ENCODE data around the gene ATP11A. TPM values are rescaled to one million over a fixed set of nuclear protein-coding genes. Genes with fewer than 3 reads are reported as not detected.

ATP11A gene
- total and polyA plus RNA-seq, 2 donors (not counting 3 experiments of a cell fraction or from before 2014, with no cell fraction given), result 16.5 to 88.1 TPM

GRCh38 chr13:112885782-112886268 is 196.0 kb downstream of the ATP11A start:
- no peak for TF ChIP-seq CTCF (IDR thresholded peaks at IDR 0.05; ENCODE audit: extremely low read depth in 1 of 2, insufficient read depth in 1 of 2, low read depth in 1 of 2, low read length in 2 of 2)
- peak; percentile 64 for TF ChIP-seq POLR2AphosphoS5 (IDR thresholded peaks at IDR 0.05; ENCODE audit: insufficient read depth, low read depth, low read length)
- H4K20me1 ChIP-seq (replicated peaks; ENCODE audit: control insufficient read depth, extremely low read depth, insufficient read depth, low read length), result no peaks in the 10 kb centered on the region
- H3K79me2 ChIP-seq (ENCODE audit: control insufficient read depth, insufficient read depth, low read length), result no peaks in the 10 kb centered on the region
- H2AFZ ChIP-seq (ENCODE audit: low read depth, low read length), result peak overlapping the region; percentile 77
- H3K9ac ChIP-seq (replicated peaks; ENCODE audit: extremely low read depth, insufficient read depth, low read length), result no peak overlapping the region
- H3K9me1 ChIP-seq (replicated peaks; ENCODE audit: control insufficient read depth, extremely low read depth, insufficient read depth, low read length), result no peaks in the 10 kb centered on the region
- ChIA-PET CTCF (interaction anchor here (1.3 to 2.0 kb wide), 2 partner anchors 12 to 174 kb away, joined by 3 to 12 read pairs; no protein-coding TSS in a partner anchor), POLR2A (no interaction called here)
- peak; percentile 88 for FAIRE-seq
- H3K4me3 ChIP-seq (replicated peaks in 1 of 3; ENCODE audit: insufficient read depth in 1 of 3, low read depth in 1 of 3, low read length in 3 of 3), result no peak overlapping the region
- DNase-seq (ENCODE audit: low read depth, low spot score), result peak; percentile 83
- no peaks in the 10 kb centered on the region for H3K4me1 ChIP-seq (ENCODE audit: control insufficient read depth, extremely low read depth, insufficient read depth, low read length)
- peaks cover 0 to 6% of the 10 kb centered on the region in 2 experiments for H3K36me3 ChIP-seq (ENCODE audit: control insufficient read depth in 2 of 2, extremely low read depth in 1 of 2, insufficient read depth in 2 of 2, low read length in 2 of 2)
- no peak overlapping the region for H3K27ac ChIP-seq (ENCODE audit: insufficient read depth, low read depth, low read length)
- no TSS peak for BruUV-seq (replicated peaks)
- dilution Hi-C loops (cut with MboI; ENCODE audit: extremely low pct_ligation_motif_present, low sequenced_read_pairs), result no loop called here
- H3K9me3 ChIP-seq (replicated peaks; ENCODE audit: control insufficient read depth, insufficient read depth, low read length), result no peaks in the 10 kb centered on the region
- no peaks in the 10 kb centered on the region for H3K27me3 ChIP-seq (ENCODE audit: control insufficient read depth in 2 of 2, insufficient read depth in 2 of 2, low read length in 2 of 2)
- intact Hi-C loops (cut with micrococcal nuclease), result no loop called here
- H3K4me2 ChIP-seq (ENCODE audit: insufficient read depth, low read length), result peak overlapping the region; percentile 37

- peaks cover 0 to 2% of the 10 kb centered on the region in 2 experiments for H3K36me3 ChIP-seq (ENCODE audit: control insufficient read depth in 2 of 2, extremely low read depth in 1 of 2, insufficient read depth in 2 of 2, low read length in 2 of 2)
- FAIRE-seq, result no peak
- no peak overlapping the region for H3K27ac ChIP-seq (ENCODE audit: insufficient read depth, low read depth, low read length)
- no peaks in the 10 kb centered on the region for H3K9me3 ChIP-seq (replicated peaks; ENCODE audit: control insufficient read depth, insufficient read depth, low read length)
- no peak overlapping the region for H3K4me3 ChIP-seq (replicated peaks in 1 of 3; ENCODE audit: insufficient read depth in 1 of 3, low read depth in 1 of 3, low read length in 3 of 3)
- H3K9ac ChIP-seq (replicated peaks; ENCODE audit: extremely low read depth, insufficient read depth, low read length), result no peak overlapping the region
- CTCF ChIA-PET, result interaction anchor here (2.0 kb wide), 1 partner anchor 13 kb away, joined by 12 read pairs; no protein-coding TSS in a partner anchor
- no TSS peak for BruUV-seq (replicated peaks)
- no peak overlapping the region for H3K4me2 ChIP-seq (ENCODE audit: insufficient read depth, low read length)
- no peaks in the 10 kb centered on the region for H3K9me1 ChIP-seq (replicated peaks; ENCODE audit: control insufficient read depth, extremely low read depth, insufficient read depth, low read length)
- dilution Hi-C loops (cut with MboI; ENCODE audit: extremely low pct_ligation_motif_present, low sequenced_read_pairs) (no loop called here), intact Hi-C loops (cut with micrococcal nuclease) (no loop called here)
- no peaks in the 10 kb centered on the region for H4K20me1 ChIP-seq (replicated peaks; ENCODE audit: control insufficient read depth, extremely low read depth, insufficient read depth, low read length)
- no peaks in the 10 kb centered on the region for H3K79me2 ChIP-seq (ENCODE audit: control insufficient read depth, insufficient read depth, low read length)
- POLR2A ChIA-PET, result no interaction called here
- H3K27me3 ChIP-seq (ENCODE audit: control insufficient read depth in 2 of 2, insufficient read depth in 2 of 2, low read length in 2 of 2), result peaks cover 0 to 3% of the 10 kb centered on the region in 2 experiments
- no peak for DNase-seq (ENCODE audit: low read depth, low spot score)
- TF ChIP-seq FOS (IDR thresholded peaks at IDR 0.05; ENCODE audit: borderline replicate concordance, insufficient read depth, low read length) (no peak), GATA2 (IDR thresholded peaks at IDR 0.05; ENCODE audit: insufficient read depth, insufficient read length, low read depth, low read length) (no peak), POLR2A (IDR thresholded peaks at IDR 0.05; ENCODE audit: low read depth, low read length) (no peak), POLR2AphosphoS5 (IDR thresholded peaks at IDR 0.05; ENCODE audit: insufficient read depth, low read depth, low read length) (no peak), MAX (IDR thresholded peaks at IDR 0.05; ENCODE audit: insufficient read depth, insufficient read length) (no peak), EZH2 (IDR thresholded peaks at IDR 0.05; ENCODE audit: borderline replicate concordance, low read depth, low read length, severe bottlenecking) (no peak), JUN (IDR thresholded peaks at IDR 0.05; ENCODE audit: borderline replicate concordance, insufficient read depth, insufficient read length, low read depth) (no peak), CTCF (IDR thresholded peaks at IDR 0.05; ENCODE audit: extremely low read depth in 1 of 2, insufficient read depth in 1 of 2, low read depth in 1 of 2, low read length in 2 of 2) (no peak), MYC (IDR thresholded peaks at IDR 0.05; ENCODE audit: low read depth, low read length) (no peak)
- H2AFZ ChIP-seq (ENCODE audit: low read depth, low read length), result no peak overlapping the region
- no peaks in the 10 kb centered on the region for H3K4me1 ChIP-seq (ENCODE audit: control insufficient read depth, extremely low read depth, insufficient read depth, low read length)
Measured at GRCh38 chr13:112887151-112887550, 197.3 kb downstream of the ATP11A start.

Data from endothelial cell of umbilical vein (primary cell).